Activated CD4-positive, alpha-beta T cell treated with anti-CD3 and anti-CD28 coated beads for 36 hours (primary cell): ENCODE results near the gene GALNS. TPM values are rescaled to one million over a fixed set of nuclear protein-coding genes. Genes with fewer than 3 reads are reported as not detected.

Experiments used
- ATAC-seq: fragments of 200-7000 bp; cut with Tn5 transposase; one replicate; pipeline ENCODE4 v1.10.0; 2021; ENCODE audit warnings: mild to moderate bottlenecking, moderate library complexity
- CTCF ChIA-PET: fragments of 350-600 bp; sonication (Branson Sonifier 250); formaldehyde crosslinking; loops from one replicate; lab custom pipeline; 2021; ENCODE audit warnings: antibody characterized with exemption; lab: Charles Lee
- POLR2A ChIA-PET: fragments of 350-600 bp; sonication (Branson Sonifier 250); formaldehyde crosslinking; loops from one replicate; lab custom pipeline; 2021; ENCODE audit warnings: antibody characterized with exemption, inconsistent platforms; lab: Charles Lee
- DNase-seq: peaks from one replicate; pipeline ENCODE4 v3.0.0-alpha.2; 2020
- H3K27ac Mint-ChIP-seq: one replicate; pipeline ENCODE4 v1.8.0; 2021; ENCODE audit warnings: mixed read lengths
- H3K27me3 Mint-ChIP-seq: one replicate; pipeline ENCODE4 v1.8.0; 2021; ENCODE audit warnings: mixed read lengths
- H3K36me3 Mint-ChIP-seq: one replicate; pipeline ENCODE4 v1.8.0; 2021; ENCODE audit warnings: low read depth, mixed read lengths
- H3K4me1 Mint-ChIP-seq: one replicate; pipeline ENCODE4 v1.8.0; 2021; ENCODE audit warnings: mixed read lengths
- H3K4me3 Mint-ChIP-seq: one replicate; pipeline ENCODE4 v1.8.0; 2021; ENCODE audit warnings: mild to moderate bottlenecking, moderate library complexity, mixed read lengths
- H3K9me3 Mint-ChIP-seq: one replicate; pipeline ENCODE4 v1.8.0; 2021; ENCODE audit warnings: low read depth, mixed read lengths
- intact Hi-C, 2 experiments: fragments of 100-400 bp; cut with DNase I in 1 of 2; cut with micrococcal nuclease in 1 of 2; formaldehyde crosslinking; loops; one replicate each; pipeline versions ENCODE4 v1.14.2 to v1.15.1; 2022 to 2024; cut with DNase I, micrococcal nuclease
- total RNA-seq, 2 experiments: library from RNA; stranded (reverse); gene quantifications; one replicate each; pipeline ENCODE4 v1.2.3, GENCODE V29; 2021

Gene GALNS, protein sequence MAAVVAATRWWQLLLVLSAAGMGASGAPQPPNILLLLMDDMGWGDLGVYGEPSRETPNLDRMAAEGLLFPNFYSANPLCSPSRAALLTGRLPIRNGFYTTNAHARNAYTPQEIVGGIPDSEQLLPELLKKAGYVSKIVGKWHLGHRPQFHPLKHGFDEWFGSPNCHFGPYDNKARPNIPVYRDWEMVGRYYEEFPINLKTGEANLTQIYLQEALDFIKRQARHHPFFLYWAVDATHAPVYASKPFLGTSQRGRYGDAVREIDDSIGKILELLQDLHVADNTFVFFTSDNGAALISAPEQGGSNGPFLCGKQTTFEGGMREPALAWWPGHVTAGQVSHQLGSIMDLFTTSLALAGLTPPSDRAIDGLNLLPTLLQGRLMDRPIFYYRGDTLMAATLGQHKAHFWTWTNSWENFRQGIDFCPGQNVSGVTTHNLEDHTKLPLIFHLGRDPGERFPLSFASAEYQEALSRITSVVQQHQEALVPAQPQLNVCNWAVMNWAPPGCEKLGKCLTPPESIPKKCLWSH
- total RNA-seq = 10 to 100 TPM; 20.1 TPM

DNA sequence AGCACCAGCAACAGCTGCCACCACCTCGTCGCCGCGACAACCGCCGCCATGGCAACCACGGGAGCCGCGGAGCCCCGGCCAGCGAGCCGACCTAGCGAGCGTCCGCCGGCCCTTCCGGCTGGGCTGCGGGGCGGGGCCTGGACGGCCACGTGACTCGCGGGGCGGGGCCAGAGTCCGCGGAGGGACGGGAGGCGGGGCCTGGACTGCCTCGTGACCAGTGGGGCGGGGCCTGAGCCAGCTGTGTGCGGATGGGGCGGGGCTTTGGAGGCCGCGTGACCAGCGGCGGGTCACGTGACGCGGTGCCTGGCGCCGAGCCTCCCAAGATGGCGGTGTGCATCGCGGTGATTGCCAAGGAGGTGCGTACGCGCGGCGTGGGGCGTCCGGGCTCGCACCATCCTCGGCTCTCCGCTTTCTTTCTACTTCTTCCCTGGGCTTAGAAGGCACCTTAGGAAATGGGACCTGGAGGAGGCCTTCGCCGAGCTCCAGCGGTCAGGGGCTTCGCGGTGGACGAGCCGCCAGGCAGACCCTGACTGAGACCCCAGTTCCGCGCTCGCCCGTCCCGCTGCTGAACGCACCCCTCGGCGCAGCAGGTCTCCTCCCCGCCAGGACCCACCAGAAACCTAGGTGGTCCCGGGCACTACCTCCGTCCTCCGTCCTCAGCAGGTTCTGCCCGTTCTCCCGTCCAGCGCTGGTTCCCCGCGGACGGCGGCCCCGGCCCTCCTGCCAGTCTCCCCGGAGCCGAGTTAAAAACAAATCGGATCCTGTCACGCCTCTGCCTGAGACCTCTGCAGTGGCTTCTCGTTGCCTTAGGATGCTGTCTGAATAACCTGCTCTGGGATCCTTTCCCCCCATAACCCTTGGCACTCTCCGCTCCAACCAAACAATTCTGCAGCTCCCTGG, at the start of gene GALNS, which contains the start of gene TRAPPC2L:
GALNS (minus strand) TSS at position 120 of the 900 bp plus-strand sequence; CDS start at position 50, 70 bp downstream.
TRAPPC2L (plus strand) TSS at position 300 of the 900 bp plus-strand sequence; CDS start at position 324, 24 bp downstream.
- Mint-ChIP-seq H3K27ac (peak within 1 kb of the TSS; percentile 97), H3K27me3 (no peaks in the 10 kb centered on the region), H3K4me3 (peak within 1 kb of the TSS; percentile 100), H3K4me1 (peaks cover 22% of the 10 kb centered on the region), H3K36me3 (peaks cover 17% of the 10 kb centered on the region), H3K9me3 (no peaks in the 10 kb centered on the region)
- ChIA-PET POLR2A (interaction anchor here (0.6 to 0.9 kb wide), 2 partner anchors 45 to 336 kb away, joined by 3 to 5 read pairs; partner anchors contain the start of gene APRT), CTCF (interaction anchor here (0.6 to 4.3 kb wide), 13 partner anchors 41 to 409 kb away, joined by 3 to 22 read pairs (median 4); partner anchors contain the start of genes APRT and CDH15)
- ATAC-seq (peak; percentile 93), DNase-seq (peak; percentile 100)
- intact Hi-C loops = loop anchor here (1.0 to 10.0 kb wide), 25 partner anchors 41 to 1015 kb away; partner anchors contain the start of genes CDH15 (in 1 of the 2), CDK10 (in 1 of the 2), CDT1 (in 1 of the 2) and CHMP1A (in 1 of the 2)

DNA sequence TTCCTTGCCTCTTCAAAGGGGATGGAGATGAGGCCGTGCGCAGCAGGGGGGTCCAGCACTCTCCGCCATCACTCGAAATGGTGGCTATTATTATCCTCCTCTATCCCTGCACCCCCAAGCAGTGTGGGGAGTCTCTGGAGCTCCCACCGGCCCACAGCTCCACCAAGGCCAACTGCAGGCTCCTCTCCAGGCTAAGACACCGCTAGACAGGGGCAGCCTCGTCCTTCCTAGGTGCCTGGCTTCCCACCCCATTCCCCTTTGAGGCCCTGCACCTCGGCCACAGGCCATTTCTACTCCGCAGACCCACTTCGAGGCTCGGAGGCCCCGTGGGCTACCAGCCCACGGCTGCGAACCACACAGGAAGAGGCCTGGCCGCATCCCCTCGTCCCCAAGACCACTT, 49.3 kb upstream of the GALNS start:
- no peak for ATAC-seq
- H3K36me3 Mint-ChIP-seq = no peaks in the 10 kb centered on the region
- no peaks in the 10 kb centered on the region for H3K9me3 Mint-ChIP-seq

DNA sequence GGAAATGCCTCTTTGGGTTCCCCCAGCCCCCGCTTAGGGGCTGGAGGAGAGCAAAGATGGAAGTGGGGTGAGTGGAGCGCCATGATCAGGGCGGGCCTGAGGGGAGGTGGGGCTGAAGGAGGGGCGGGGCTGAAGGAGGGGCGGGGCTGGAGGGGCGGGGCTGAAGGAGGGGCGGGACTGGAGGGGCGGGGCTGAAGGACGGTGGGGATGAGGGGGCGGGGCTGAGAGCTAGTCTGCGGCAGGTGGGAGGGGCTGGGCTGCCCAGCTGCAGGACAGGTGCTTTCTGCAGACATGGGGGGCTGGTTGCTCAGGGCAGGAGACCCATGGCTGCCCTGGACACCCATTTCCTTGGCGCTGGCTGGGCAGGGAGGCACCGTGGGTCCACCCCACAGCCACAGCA, 48.8 kb upstream of the GALNS start:
- no peaks in the 10 kb centered on the region for H3K9me3 Mint-ChIP-seq
- no peaks in the 10 kb centered on the region for H3K4me1 Mint-ChIP-seq
- no peak overlapping the region for H3K27ac Mint-ChIP-seq
- no peak overlapping the region for H3K4me3 Mint-ChIP-seq
- ChIA-PET POLR2A (no interaction called here), CTCF (no interaction called here)
- no peaks in the 10 kb centered on the region for H3K27me3 Mint-ChIP-seq
- ATAC-seq (peak; percentile 51), DNase-seq (peak; percentile 59)
- no peaks in the 10 kb centered on the region for H3K36me3 Mint-ChIP-seq
- intact Hi-C loops = no loop called here

More for the DNA sequence above, 49.3 kb upstream of the GALNS start:
- Mint-ChIP-seq H3K27me3 (no peaks in the 10 kb centered on the region), H3K27ac (no peak overlapping the region), H3K4me3 (no peak overlapping the region), H3K4me1 (no peaks in the 10 kb centered on the region)
- no peak for DNase-seq
- ChIA-PET CTCF (no interaction called here), POLR2A (no interaction called here)
- intact Hi-C loops = no loop called here

DNA sequence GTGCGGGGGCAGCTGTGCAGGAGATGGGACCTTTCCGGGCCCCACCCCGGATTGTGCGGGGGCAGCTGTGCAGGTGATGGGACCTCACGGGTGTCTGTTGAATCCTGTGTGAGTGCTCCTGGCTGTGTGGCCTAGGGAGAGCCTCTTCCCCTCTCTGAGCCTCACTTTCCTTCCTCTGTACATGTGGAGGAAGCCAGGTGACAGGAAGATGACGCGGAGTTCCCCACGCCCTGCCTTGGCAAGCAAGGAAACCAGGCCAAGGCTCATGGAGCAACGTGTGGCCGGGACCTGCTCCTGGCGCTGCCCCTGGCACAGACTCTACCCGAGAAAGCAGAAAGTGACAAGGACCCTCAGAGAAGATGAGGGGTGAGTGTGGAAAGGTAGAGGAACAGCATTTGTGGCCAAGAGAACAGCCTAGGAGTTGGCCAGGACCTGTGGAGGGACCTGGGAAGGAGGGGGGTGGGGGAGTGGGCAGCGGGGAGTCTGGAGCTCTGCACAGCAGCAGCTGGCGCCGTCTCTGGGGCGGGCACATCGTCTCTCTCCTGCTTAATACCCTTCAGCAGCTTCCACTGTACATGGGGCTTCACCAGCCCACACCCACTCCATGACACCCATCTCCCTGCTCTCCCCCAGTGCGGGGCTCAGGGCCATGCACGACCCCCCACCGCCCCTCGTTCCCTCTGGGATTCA, 48.1 kb upstream of the GALNS start:
- ATAC-seq (no peak), DNase-seq (no peak)
- POLR2A ChIA-PET = no interaction called here
- Mint-ChIP-seq H3K4me3 (no peak overlapping the region), H3K9me3 (no peaks in the 10 kb centered on the region), H3K27me3 (no peaks in the 10 kb centered on the region), H3K36me3 (no peaks in the 10 kb centered on the region), H3K27ac (no peak overlapping the region), H3K4me1 (no peaks in the 10 kb centered on the region)
- intact Hi-C loops = no loop called here
- CTCF ChIA-PET = interaction anchor here (0.6 kb wide), 1 partner anchor 83 kb away, joined by 3 read pairs; no protein-coding TSS in a partner anchor

DNA sequence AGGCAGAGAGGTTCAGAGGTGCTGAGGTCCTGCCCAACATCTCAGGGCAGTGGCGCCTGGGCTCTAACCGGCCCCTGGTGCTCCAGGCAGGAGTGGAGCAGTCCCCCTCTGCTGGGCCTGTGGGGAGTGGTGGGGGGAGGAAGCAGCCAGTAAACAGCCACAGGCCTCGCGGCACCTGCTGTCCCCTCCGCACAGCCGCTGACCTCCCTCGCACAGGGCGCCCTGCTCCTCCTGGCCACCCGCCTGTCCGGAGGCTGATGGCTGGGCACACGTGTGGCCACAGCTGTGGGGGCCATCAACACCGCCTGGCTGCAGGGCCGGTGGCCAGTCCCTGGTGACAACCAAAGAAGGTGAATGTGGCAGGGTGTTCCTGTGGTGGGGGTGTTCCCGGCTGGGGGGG, 46.5 kb upstream of the GALNS start:
- ChIA-PET CTCF (no interaction called here), POLR2A (no interaction called here)
- Mint-ChIP-seq H3K4me1 (no peaks in the 10 kb centered on the region), H3K4me3 (no peak overlapping the region), H3K27ac (no peak overlapping the region), H3K27me3 (no peaks in the 10 kb centered on the region), H3K36me3 (no peaks in the 10 kb centered on the region), H3K9me3 (no peaks in the 10 kb centered on the region)
- ATAC-seq (no peak), DNase-seq (no peak)
- intact Hi-C loops = no loop called here

DNA sequence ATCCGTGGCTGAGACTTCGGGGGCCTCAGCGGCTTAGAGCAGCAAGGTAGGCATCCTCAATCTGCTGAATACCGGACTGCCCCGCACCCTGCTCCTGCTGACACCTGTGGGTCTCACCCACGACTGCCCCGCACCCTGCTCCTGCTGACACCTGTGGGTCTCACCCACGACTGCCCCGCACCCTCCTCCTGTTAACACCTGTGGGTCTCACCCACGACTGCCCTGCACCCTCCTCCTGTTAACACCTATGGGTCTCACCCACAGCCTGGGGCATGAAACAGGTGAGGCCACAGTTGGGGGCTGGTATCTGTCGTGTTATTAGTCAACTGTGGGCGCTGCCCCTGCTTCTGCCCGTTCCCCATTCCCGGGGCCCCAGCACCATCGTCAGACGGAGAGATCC, 46.0 kb upstream of the GALNS start:
- intact Hi-C loops = no loop called here
- Mint-ChIP-seq H3K9me3 (no peaks in the 10 kb centered on the region), H3K27ac (no peak overlapping the region), H3K27me3 (no peaks in the 10 kb centered on the region), H3K36me3 (no peaks in the 10 kb centered on the region), H3K4me1 (no peaks in the 10 kb centered on the region), H3K4me3 (no peak overlapping the region)
- ChIA-PET CTCF (no interaction called here), POLR2A (no interaction called here)
- ATAC-seq = no peak
- DNase-seq = no peak

DNA sequence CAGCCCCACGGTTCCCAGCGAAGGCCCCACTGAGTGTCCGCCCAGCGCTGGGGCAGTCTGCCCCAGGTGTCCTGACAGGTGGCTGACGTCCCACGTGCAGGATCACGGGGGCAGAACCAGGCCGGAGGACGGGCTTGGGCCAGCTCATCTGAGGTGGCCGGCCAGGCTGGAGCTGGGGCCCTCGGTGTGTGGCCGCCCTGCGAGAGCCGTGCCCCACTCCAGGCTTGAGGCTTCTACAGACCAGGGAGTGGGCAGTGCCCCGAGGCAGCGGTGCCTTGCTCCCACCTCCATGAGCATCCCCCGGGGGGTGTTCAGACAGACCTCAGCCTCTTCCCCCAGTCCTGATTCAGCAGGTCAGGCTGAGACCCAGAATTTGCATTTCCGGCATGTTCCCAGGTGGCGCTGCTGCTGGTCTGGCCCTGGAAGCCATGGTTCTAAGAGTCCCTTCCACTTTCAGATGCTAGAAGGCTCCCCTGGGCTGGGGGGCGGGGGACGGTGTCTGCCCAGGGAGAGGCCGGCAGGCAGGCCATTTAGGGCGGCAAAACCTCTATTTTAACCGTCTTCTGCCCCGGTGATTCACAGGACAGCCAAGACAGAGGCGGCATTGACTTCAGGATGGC, 45.1 kb upstream of the GALNS start:
- H3K27ac Mint-ChIP-seq = no peak overlapping the region
- H3K36me3 Mint-ChIP-seq = no peaks in the 10 kb centered on the region
- no peak for ATAC-seq
- no peaks in the 10 kb centered on the region for H3K9me3 Mint-ChIP-seq
- H3K27me3 Mint-ChIP-seq = no peaks in the 10 kb centered on the region
- intact Hi-C loops = no loop called here
- no peak overlapping the region for H3K4me3 Mint-ChIP-seq
- no peaks in the 10 kb centered on the region for H3K4me1 Mint-ChIP-seq
- ChIA-PET CTCF (no interaction called here), POLR2A (no interaction called here)
- no peak for DNase-seq

DNA sequence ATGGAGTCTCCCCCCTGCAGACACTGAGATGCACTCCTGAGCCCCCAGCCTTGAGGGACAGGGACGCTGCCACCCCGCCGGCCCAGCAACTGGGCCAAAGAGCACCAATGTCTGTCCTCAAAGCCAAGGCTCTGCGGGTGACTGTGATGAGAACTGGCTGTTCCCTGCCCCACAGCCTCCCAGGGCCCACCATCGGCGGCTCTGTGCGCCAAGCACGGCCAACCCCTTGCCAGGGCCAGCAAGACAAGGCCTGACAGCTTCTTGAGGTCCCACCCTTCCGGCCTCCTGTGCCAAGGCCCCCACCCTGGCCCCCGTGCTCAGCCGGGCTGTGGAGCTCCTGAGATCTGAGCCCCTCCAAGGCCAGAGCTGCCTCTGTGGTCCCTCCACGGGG, 43.9 kb upstream of the GALNS start:
- Mint-ChIP-seq H3K27me3 (no peaks in the 10 kb centered on the region), H3K9me3 (no peaks in the 10 kb centered on the region), H3K4me1 (no peaks in the 10 kb centered on the region), H3K36me3 (no peaks in the 10 kb centered on the region), H3K4me3 (no peak overlapping the region), H3K27ac (no peak overlapping the region)
- POLR2A ChIA-PET = no interaction called here
- intact Hi-C loops = no loop called here
- no peak for DNase-seq
- ATAC-seq = no peak
- CTCF ChIA-PET = interaction anchor here (1.1 kb wide), 1 partner anchor 413 kb away, joined by 5 read pairs; no protein-coding TSS in a partner anchor

DNA sequence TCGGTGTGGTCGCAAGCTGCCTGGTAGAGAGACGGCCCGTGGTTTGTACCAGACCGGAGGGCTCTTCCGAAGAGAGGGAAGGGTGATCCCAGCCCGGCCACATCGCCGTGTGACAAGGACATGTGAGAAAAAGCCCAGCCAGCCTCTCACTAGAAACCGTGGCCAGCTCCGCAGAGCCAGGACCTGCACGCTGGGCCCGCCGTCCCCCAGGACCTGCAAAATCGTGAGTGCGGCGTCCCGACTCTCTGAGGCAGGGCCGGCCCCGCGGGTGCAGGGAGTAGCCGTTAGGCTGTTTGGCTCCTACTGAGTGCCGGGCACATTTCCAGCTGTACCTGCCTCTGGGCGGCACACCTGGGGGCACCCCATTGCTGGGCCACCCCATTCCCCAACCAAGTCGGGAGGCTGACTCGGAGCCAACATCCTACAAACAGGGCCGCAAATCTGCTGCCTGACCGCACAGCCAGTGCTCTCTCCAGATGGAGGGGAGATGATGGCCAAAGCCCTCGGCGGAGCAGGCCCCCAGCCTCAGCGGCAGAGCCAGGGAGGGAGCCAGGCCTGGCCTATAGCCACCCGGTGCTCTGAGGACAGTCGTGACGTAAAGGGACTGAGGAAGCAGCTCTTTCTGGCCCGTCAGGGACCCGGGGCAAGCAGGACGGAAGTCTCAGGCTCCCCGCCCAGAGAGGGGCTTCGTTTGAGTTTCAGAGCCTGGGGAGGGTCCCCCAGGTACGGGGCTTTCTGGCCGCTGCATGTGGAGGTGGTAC, 43.3 kb upstream of the GALNS start:
- intact Hi-C loops = no loop called here
- Mint-ChIP-seq H3K36me3 (no peaks in the 10 kb centered on the region), H3K4me1 (no peaks in the 10 kb centered on the region), H3K4me3 (no peak overlapping the region), H3K9me3 (no peaks in the 10 kb centered on the region), H3K27me3 (no peaks in the 10 kb centered on the region), H3K27ac (no peak overlapping the region)
- CTCF ChIA-PET = interaction anchor here (1.1 kb wide), 1 partner anchor 413 kb away, joined by 5 read pairs; no protein-coding TSS in a partner anchor
- POLR2A ChIA-PET = no interaction called here
- no peak for DNase-seq
- ATAC-seq = no peak
